ENCODE data around the gene FAS. TPM values are rescaled to one million over a fixed set of nuclear protein-coding genes. Genes with fewer than 3 reads are reported as not detected.

Gene FAS
- total and polyA plus RNA-seq, 9 of the 15 experiments (the other 6 are each of a cell fraction or from before 2014, with no cell fraction given) = 0.08 to 0.62 (median 0.37) TPM

- TF ChIP-seq ZNF444 (CRISPR knock-in tag; IDR thresholded peaks at IDR 0.05) = no peak
Observed at GRCh38 chr10:88996927-88997326, 6.3 kb downstream of the FAS start (continued).

- in situ Hi-C loops (cut with MboI) (no loop called here), intact Hi-C loops (cut with micrococcal nuclease) (no loop called here)
- Histone ChIP-seq H3K9ac (ENCODE audit: insufficient read depth in 1 of 2, low read depth in 2 of 2, low read length in 2 of 2) (no peak overlapping the region), H3K9me3 (replicated peaks; ENCODE audit: control insufficient read depth, insufficient read depth, low read depth, low read length) (no peaks in the 10 kb centered on the region), H2AFZ (ENCODE audit: low read depth, low read length) (no peak overlapping the region), H3K4me3 (no peak overlapping the region), H3K4me2 (ENCODE audit: insufficient read depth, low read length) (no peak overlapping the region), H3K9me1 (ENCODE audit: control insufficient read depth, insufficient read depth, low read length) (no peaks in the 10 kb centered on the region), H4K20me1 (replicated peaks; ENCODE audit: control insufficient read depth, insufficient read depth, low read length) (no peaks in the 10 kb centered on the region), H3K27ac (ENCODE audit: extremely low read depth, low read depth, low read length) (no peak overlapping the region), H3K4me1 (replicated peaks in 1 of 2; ENCODE audit: control insufficient read depth in 2 of 2, insufficient read depth in 2 of 2, low read length in 2 of 2) (no peaks in the 10 kb centered on the region), H3K36me3 (ENCODE audit: control insufficient read depth, insufficient read depth, low read length) (no peaks in the 10 kb centered on the region), H3K27me3 (ENCODE audit: control insufficient read depth in 2 of 2, insufficient read depth in 2 of 2, low read length in 2 of 2) (no peaks in the 10 kb centered on the region), H3K79me2 (ENCODE audit: control insufficient read depth, insufficient read depth, low read length) (no peaks in the 10 kb centered on the region)
- no TSS peak for BruUV-seq (replicated peaks)
- FAIRE-seq (no peak), DNase-seq (ENCODE audit: extremely low read depth in 1 of 4, low spot score in 3 of 4) (no peak), ATAC-seq (no peak)
- no peak for TF ChIP-seq ZNF146 (CRISPR knock-in tag; IDR thresholded peaks at IDR 0.05; ENCODE audit: unreplicated experiment)
- no peak for TF ChIP-seq MEF2A (IDR thresholded peaks at IDR 0.05; ENCODE audit: control insufficient read depth, low read depth, low read length)
- peak; percentile 64 for TF ChIP-seq CBX8 (IDR thresholded peaks at IDR 0.05; ENCODE audit: borderline replicate concordance, extremely low read depth, low read depth, low read length, poor library complexity, severe bottlenecking)
- POLR2A ChIA-PET = no interaction called here
- CTCF ChIA-PET (ENCODE audit: low intra/inter-chr PET ratio) = no interaction called here
- 15% methylated on average over 1 of the region's 1 CpG for WGBS (ENCODE audit: insufficient coverage, low coverage, missing lambda C conversion rate)
Observed at GRCh38 chr10:88999625-89000024, 9.0 kb downstream of the FAS start.

Measured in K562 (cell line).